ENCODE results near the gene JADE2. TPM values are rescaled to one million over a fixed set of nuclear protein-coding genes. Genes with fewer than 3 reads are reported as not detected.

JADE2 gene
- total RNA-seq, 1 experiment from 2014 or later, result 39.9 TPM

DNA sequence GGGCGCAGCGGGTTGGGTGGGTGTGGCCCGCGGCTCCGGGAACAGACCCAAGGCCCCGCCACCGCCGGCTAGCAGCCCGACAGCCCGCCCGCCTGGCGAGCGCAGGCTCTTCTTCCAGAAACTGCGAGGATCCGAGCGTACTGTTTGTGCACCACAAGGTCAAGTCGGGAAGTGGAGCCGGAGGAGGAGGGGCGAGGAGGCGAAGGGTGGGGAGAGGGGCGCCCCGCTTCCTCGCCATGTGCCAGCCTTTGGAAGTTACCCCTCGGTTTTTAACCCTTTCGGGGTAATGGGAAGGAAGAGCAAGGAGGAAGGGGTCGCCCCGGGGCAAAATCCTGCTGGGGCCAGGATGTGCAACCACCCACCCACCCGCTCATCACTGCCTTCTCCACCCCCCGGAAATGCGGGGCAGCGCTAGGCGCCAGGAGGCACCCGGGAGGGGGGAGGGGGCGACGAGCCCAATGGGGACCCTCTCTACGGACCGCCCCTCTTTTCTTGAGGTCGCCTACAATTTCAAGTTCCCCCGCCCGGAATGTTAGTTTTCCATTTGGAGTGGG lies 1.1 kb upstream of the JADE2 start:
- ATAC-seq (peak; percentile 10), DNase-seq (ENCODE audit: low read depth, low spot score) (no peak)
- Histone ChIP-seq H3K9ac (ENCODE audit: low read length) (peak overlapping the region; percentile 94), H3K27ac (ENCODE audit: low read depth, low read length) (peak overlapping the region; percentile 100), H3K36me3 (ENCODE audit: control insufficient read depth in 1 of 2, insufficient read depth in 2 of 2, low read length in 2 of 2) (no peaks in the 10 kb centered on the region), H3K79me2 (ENCODE audit: insufficient read depth, low read length) (peaks cover 22% of the 10 kb centered on the region), H3K4me2 (ENCODE audit: low read length) (peak overlapping the region; percentile 99), H4K20me1 (ENCODE audit: insufficient read depth) (no peaks in the 10 kb centered on the region), H3K27me3 (ENCODE audit: insufficient read depth, low read length) (no peaks in the 10 kb centered on the region), H3K9me2 (ENCODE audit: insufficient read depth) (no peaks in the 10 kb centered on the region), H2AFZ (ENCODE audit: low read depth, low read length, poor library complexity, severe bottlenecking) (no peak overlapping the region), H3K4me1 (ENCODE audit: control insufficient read depth in 1 of 2, insufficient read depth in 2 of 2, low read length in 2 of 2) (peaks cover 18 to 28% of the 10 kb centered on the region in 2 experiments), H3K9me3 (ENCODE audit: control insufficient read depth in 1 of 2, insufficient read depth in 1 of 2, low read depth in 1 of 2, low read length in 2 of 2) (no peaks in the 10 kb centered on the region), H3K4me3 (replicated peaks in 1 of 2; ENCODE audit: low read depth in 1 of 2, low read length in 2 of 2) (peak overlapping the region; percentile 83 to 90)
- intact Hi-C loops (cut with micrococcal nuclease), result loop anchor here (2.0 kb wide), 1 partner anchor 58 kb away; no protein-coding TSS in a partner anchor
- TSS peak; percentile 65 for BruUV-seq (replicated peaks)
- ChIA-PET CTCF (interaction anchor here (0.6 to 3.0 kb wide), 4 partner anchors 13 to 221 kb away, joined by 3 to 13 read pairs (median 4); partner anchors contain the start of gene CDKN2AIPNL), RAD21 (ENCODE audit: low non-redundant PET in 1 of 2, low total read pairs in 2 of 2, uncharacterized antibody in 2 of 2, unreplicated experiment in 2 of 2) (interaction anchor here in 1 of 2 experiments (0.6 to 1.4 kb wide), 4 partner anchors 9 to 21 kb away, joined by 3 to 5 read pairs (median 3); no protein-coding TSS in a partner anchor), POLR2A (interaction anchor here (1.0 to 6.8 kb wide), 3 partner anchors 14 to 214 kb away, joined by 3 to 55 read pairs (median 6); partner anchors contain the start of gene CAMLG)
- TF ChIP-seq TCF7L2 (IDR thresholded peaks at IDR 0.05; ENCODE audit: borderline replicate concordance, extremely low read depth, insufficient read depth, insufficient read length), result no peak
- TF ChIP-seq CBX3 (IDR thresholded peaks at IDR 0.05; ENCODE audit: low read depth), result no peak
- TF ChIP-seq ZFX (IDR thresholded peaks at IDR 0.05), result peak; percentile 10; the same call in 1 of the 2 replicates
- no peak for TF ChIP-seq ZNF274 (IDR thresholded peaks at IDR 0.05; ENCODE audit: low read depth, low read length)
- no peak for TF ChIP-seq RAD21 (IDR thresholded peaks at IDR 0.05; ENCODE audit: low read depth)
- no peak for TF ChIP-seq CEBPB (IDR thresholded peaks at IDR 0.05; ENCODE audit: low read depth)
- no peak for TF ChIP-seq ATF3 (IDR thresholded peaks at IDR 0.05)
- TF ChIP-seq POLR2A (IDR thresholded peaks at IDR 0.05; ENCODE audit: borderline replicate concordance, extremely low read depth, insufficient read depth, insufficient read length), result peak; percentile 44
- TF ChIP-seq JUND (IDR thresholded peaks at IDR 0.05), result no peak
- no peak for TF ChIP-seq SP1 (IDR thresholded peaks at IDR 0.05; ENCODE audit: low read depth)
- TF ChIP-seq FOSL1 (IDR thresholded peaks at IDR 0.05; ENCODE audit: low read depth), result no peak
- TF ChIP-seq EZH2phosphoT487 (IDR thresholded peaks at IDR 0.05; ENCODE audit: borderline replicate concordance), result no peak
- TF ChIP-seq YY1 (IDR thresholded peaks at IDR 0.05; ENCODE audit: extremely low read depth, insufficient replicate concordance, low read depth, low read length), result no peak
- TF ChIP-seq, protein P1, sequence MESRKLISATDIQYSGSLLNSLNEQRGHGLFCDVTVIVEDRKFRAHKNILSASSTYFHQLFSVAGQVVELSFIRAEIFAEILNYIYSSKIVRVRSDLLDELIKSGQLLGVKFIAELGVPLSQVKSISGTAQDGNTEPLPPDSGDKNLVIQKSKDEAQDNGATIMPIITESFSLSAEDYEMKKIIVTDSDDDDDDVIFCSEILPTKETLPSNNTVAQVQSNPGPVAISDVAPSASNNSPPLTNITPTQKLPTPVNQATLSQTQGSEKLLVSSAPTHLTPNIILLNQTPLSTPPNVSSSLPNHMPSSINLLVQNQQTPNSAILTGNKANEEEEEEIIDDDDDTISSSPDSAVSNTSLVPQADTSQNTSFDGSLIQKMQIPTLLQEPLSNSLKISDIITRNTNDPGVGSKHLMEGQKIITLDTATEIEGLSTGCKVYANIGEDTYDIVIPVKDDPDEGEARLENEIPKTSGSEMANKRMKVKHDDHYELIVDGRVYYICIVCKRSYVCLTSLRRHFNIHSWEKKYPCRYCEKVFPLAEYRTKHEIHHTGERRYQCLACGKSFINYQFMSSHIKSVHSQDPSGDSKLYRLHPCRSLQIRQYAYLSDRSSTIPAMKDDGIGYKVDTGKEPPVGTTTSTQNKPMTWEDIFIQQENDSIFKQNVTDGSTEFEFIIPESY (IDR thresholded peaks at IDR 0.05; ENCODE audit: extremely low read depth, insufficient replicate concordance, low read length), result peak; percentile 8
- TF ChIP-seq EZH2 (IDR thresholded peaks at IDR 0.05), result no peak
- TF ChIP-seq REST (IDR thresholded peaks at IDR 0.05; ENCODE audit: low read depth), result no peak
- no peak for TF ChIP-seq ELF1 (IDR thresholded peaks at IDR 0.05; ENCODE audit: borderline replicate concordance, low read depth)
- TF ChIP-seq CTCF (IDR thresholded peaks at IDR 0.05 in 2 of 3, conservative IDR thresholded peaks at IDR 0.05 in 1 of 3; ENCODE audit: borderline replicate concordance in 1 of 3, insufficient read depth in 1 of 3, low read depth in 2 of 3, low read length in 2 of 3), result no peak
- peak; percentile 84 for TF ChIP-seq POLR2AphosphoS5 (IDR thresholded peaks at IDR 0.05; ENCODE audit: low read depth, low read length)
- TF ChIP-seq SIN3A (IDR thresholded peaks at IDR 0.05; ENCODE audit: low read depth), result no peak
